MM.1S (cell line): Measurements from ENCODE around the gene PLAA.

Experiments
- EZH2 ChIP-seq: fragments of 300-600 bp; sonication (generic); optimal IDR thresholded peaks from 2 replicates; pipeline ENCODE3; 2017; ENCODE audit warnings: low read depth, mild to moderate bottlenecking, antibody characterized with exemption, low read length, mixed read lengths
- EZH2phosphoT487 ChIP-seq: fragments of 300-600 bp; sonication (generic); IDR thresholded peaks from 2 replicates; pipeline ENCODE4 v1.6.1; 2018; ENCODE audit warnings: antibody characterized with exemption, low read length
- TF ChIP-seq, protein P1 (sequence below): fragments of 300-600 bp; sonication (generic); IDR thresholded peaks from 2 replicates; pipeline ENCODE4 v1.5.1; 2016; ENCODE audit warnings: antibody characterized with exemption, low read length, mixed read lengths

DNA sequence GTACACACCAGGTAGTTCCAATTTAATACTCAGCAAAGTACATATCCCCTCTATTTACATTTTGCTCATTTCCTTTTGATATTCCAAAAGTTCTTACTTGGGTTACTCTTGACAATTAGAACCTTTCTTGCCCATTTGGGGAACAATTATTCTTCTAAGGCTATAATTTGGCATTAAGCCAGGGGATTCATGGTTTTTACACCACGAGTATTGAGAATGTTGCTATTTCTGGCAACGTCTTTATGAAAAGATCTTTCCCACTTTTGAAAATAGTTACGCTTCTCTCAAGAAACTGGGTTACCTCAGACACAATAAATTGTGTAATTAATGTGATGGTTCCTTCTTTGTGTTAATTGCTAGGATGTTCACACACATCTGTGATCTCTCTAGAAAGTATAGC lies 43.0 kb downstream of the PLAA start:
- TF ChIP-seq, protein P1, sequence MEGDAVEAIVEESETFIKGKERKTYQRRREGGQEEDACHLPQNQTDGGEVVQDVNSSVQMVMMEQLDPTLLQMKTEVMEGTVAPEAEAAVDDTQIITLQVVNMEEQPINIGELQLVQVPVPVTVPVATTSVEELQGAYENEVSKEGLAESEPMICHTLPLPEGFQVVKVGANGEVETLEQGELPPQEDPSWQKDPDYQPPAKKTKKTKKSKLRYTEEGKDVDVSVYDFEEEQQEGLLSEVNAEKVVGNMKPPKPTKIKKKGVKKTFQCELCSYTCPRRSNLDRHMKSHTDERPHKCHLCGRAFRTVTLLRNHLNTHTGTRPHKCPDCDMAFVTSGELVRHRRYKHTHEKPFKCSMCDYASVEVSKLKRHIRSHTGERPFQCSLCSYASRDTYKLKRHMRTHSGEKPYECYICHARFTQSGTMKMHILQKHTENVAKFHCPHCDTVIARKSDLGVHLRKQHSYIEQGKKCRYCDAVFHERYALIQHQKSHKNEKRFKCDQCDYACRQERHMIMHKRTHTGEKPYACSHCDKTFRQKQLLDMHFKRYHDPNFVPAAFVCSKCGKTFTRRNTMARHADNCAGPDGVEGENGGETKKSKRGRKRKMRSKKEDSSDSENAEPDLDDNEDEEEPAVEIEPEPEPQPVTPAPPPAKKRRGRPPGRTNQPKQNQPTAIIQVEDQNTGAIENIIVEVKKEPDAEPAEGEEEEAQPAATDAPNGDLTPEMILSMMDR = no peak
- no peak for TF ChIP-seq EZH2phosphoT487
- TF ChIP-seq EZH2 = no peak
